Natural killer cell treated with Interleukin-12 subunit alpha and Interleukin-12 subunit beta and Interleukin-15 and Interleukin-18, amount 100 ng/mL, for 72 hours (primary cell): Measurements from ENCODE around the gene SIX5. TPM values are rescaled to one million over a fixed set of nuclear protein-coding genes. Genes with fewer than 3 reads are reported as not detected.

Source experiments
- ATAC-seq, 2 donors: fragments of 150-1000 bp; cut with Tn5 transposase in 1 of 2; sonication (Bioruptor Pico), chemical (Tn5 transposase) in 1 of 2; 2 replicates each; pipeline ENCODE4 v1.10.0; 2021
- DNase-seq: peaks from one replicate; pipeline ENCODE4 v3.0.0; 2022; ENCODE audit warnings: low spot score
- H3K27ac Mint-ChIP-seq, 2 donors: 1 replicate in 1 of 2; 2 replicates in 1 of 2; pipeline ENCODE4 v1.8.0; 2022; ENCODE audit warnings: mixed read lengths in 2 of 2, mild to moderate bottlenecking in 1 of 2, moderate library complexity in 1 of 2
- H3K27me3 Mint-ChIP-seq, 2 donors: 1 replicate in 1 of 2; 2 replicates in 1 of 2; pipeline ENCODE4 v1.8.0; 2022; ENCODE audit warnings: mixed read lengths in 2 of 2
- H3K36me3 Mint-ChIP-seq: one replicate; pipeline ENCODE4 v1.8.0; 2022; ENCODE audit warnings: mixed read lengths
- H3K4me1 Mint-ChIP-seq, 2 donors: 1 replicate in 1 of 2; 2 replicates in 1 of 2; pipeline ENCODE4 v1.8.0; 2022; ENCODE audit warnings: low read depth in 2 of 2, mixed read lengths in 2 of 2, mild to moderate bottlenecking in 1 of 2
- H3K4me3 Mint-ChIP-seq: one replicate; pipeline ENCODE4 v1.8.0; 2022; ENCODE audit warnings: mixed read lengths
- H3K9me3 Mint-ChIP-seq: 2 replicates; pipeline ENCODE4 v1.8.0; 2022; ENCODE audit warnings: mixed read lengths
- total RNA-seq, 2 donors: library from RNA; stranded (reverse); gene quantifications; one replicate each; pipeline ENCODE4 v1.2.3, GENCODE V29; 2022

SIX5 gene
- total RNA-seq, 2 donors from 2014 or later, result 3.0 to 3.6 TPM

GRCh38 chr19:45715139-45715538 is 53.9 kb downstream of the SIX5 start:
- H3K4me3 Mint-ChIP-seq, result no peak overlapping the region
- no peak overlapping the region for H3K27ac Mint-ChIP-seq

More at GRCh38 chr19:45715139-45715538, 53.9 kb downstream of the SIX5 start:
- Mint-ChIP-seq H3K9me3 (no peaks in the 10 kb centered on the region), H3K36me3 (no peaks in the 10 kb centered on the region), H3K27me3 (no peaks in the 10 kb centered on the region), H3K4me1 (peaks cover 35 to 38% of the 10 kb centered on the region in 2 donors)
- DNase-seq (no peak), ATAC-seq (no peak)

Other genes starting within 250 kb of the SIX5 start
- 10 to 100 TPM; 17.0 to 17.5 TPM for gene OPA3, start 184.4 kb downstream of the SIX5 start, total RNA-seq
- under 1 TPM in 1 of 2 donors, not detected in 1; 0.24 TPM for gene GPR4, start 167.0 kb downstream of the SIX5 start, total RNA-seq
- 100 to 1,000 TPM; 232 to 255 TPM for gene EML2, start 129.9 kb downstream of the SIX5 start, total RNA-seq
- gene GIPR, start 101.0 kb downstream of the SIX5 start, total RNA-seq, result 10 to 100 TPM; 29.0 to 74.0 TPM
- gene SNRPD2, start 77.3 kb downstream of the SIX5 start, total RNA-seq, result 100 to 1,000 TPM; 389 to 427 TPM
- gene QPCTL, start 76.6 kb downstream of the SIX5 start, total RNA-seq, result 10 to 100 TPM in 1 of 2 donors, 1 to 10 TPM in 1; 8.4 to 22.7 TPM
- gene FBXO46, start 38.4 kb downstream of the SIX5 start, total RNA-seq, result 10 to 100 TPM; 36.9 to 53.8 TPM
- gene MEIOSIN, start 35.8 kb downstream of the SIX5 start, total RNA-seq, result not detected
- 10 to 100 TPM; 40.8 to 51.1 TPM for gene DMPK, start 13.2 kb upstream of the SIX5 start, total RNA-seq
- 10 to 100 TPM; 51.3 to 76.6 TPM for gene DMWD, start 23.6 kb upstream of the SIX5 start, total RNA-seq
- gene RSPH6A, start 46.1 kb upstream of the SIX5 start, total RNA-seq, result under 1 TPM; 0.38 to 0.98 TPM
- gene SYMPK, start 93.9 kb upstream of the SIX5 start, total RNA-seq, result 100 to 1,000 TPM; 107 to 217 TPM
- gene FOXA3, start 95.1 kb upstream of the SIX5 start, total RNA-seq, result under 1 TPM in 1 of 2 donors, not detected in 1; 0.19 TPM
- gene IRF2BP1, start 116.9 kb upstream of the SIX5 start, total RNA-seq, result 10 to 100 TPM; 14.5 to 18.2 TPM
- gene MYPOP, start 133.4 kb upstream of the SIX5 start, total RNA-seq, result 10 to 100 TPM; 10.6 to 14.9 TPM
- not detected for gene NANOS2, start 145.5 kb upstream of the SIX5 start, total RNA-seq
- not detected for gene NOVA2, start 204.6 kb upstream of the SIX5 start, total RNA-seq
- 10 to 100 TPM; 21.4 to 26.7 TPM for gene CCDC61, start 226.2 kb upstream of the SIX5 start, total RNA-seq